HepG2 (cell line): ENCODE data around the gene SLC38A3. TPM values are rescaled to one million over a fixed set of nuclear protein-coding genes. Genes with fewer than 3 reads are reported as not detected.

Experiments
- ATAC-seq: fragments of 200-7000 bp; cut with Tn5 transposase; 3 replicates; pipeline ENCODE4 v1.9.1; 2020; ENCODE audit warnings: mild to moderate bottlenecking, moderate library complexity
- BruUV-seq: library from RNA; stranded (reverse); fragments of 400-500 nt; replicated peaks from 2 replicates; lab custom pipeline; 2021; lab: Mats Ljungman, UMichigan
- CTCF ChIA-PET: fragments of 300-600 bp; formaldehyde crosslinking; extraction: SDS; loops from one replicate; lab custom pipeline; 2021; ENCODE audit warnings: low total read pairs, inconsistent platforms, low intra/inter-chr PET ratio; lab: Yijun Ruan, JAX
- POLR2A ChIA-PET: fragments of 350-600 bp; sonication (Branson Sonifier 250); formaldehyde crosslinking; loops from one replicate; lab custom pipeline; 2020; ENCODE audit warnings: antibody characterized with exemption, inconsistent platforms; lab: Yijun Ruan, JAX
- DNase-seq: peaks from one replicate; pipeline ENCODE4 v3.0.0-alpha.2; 2015; ENCODE audit warnings: low spot score
- FAIRE-seq: peaks from 3 replicates; lab custom pipeline; 2011; peaks lifted over from hg19 to GRCh38; lab: Jason Lieb, UNC
- H2AFZ ChIP-seq: one replicate; pipeline ENCODE4 v1.6.1; 2011; ENCODE audit warnings: low read length, inconsistent platforms
- H3K27ac ChIP-seq: fragments of 300-600 bp; 3 replicates; pipeline ENCODE4 v1.8.0; 2011; ENCODE audit warnings: mixed run types, mild to moderate bottlenecking, mixed read lengths, low read length, inconsistent platforms; ENCODE audit not compliant: insufficient read depth; ENCODE audit errors: extremely low read length
- H3K27me3 ChIP-seq, 2 experiments: fragments of 200-600 bp in 1 of 2; 2 replicates in 1 of 2; 3 replicates in 1 of 2; pipeline versions ENCODE4 v1.6.0 to v1.8.0; 2011; ENCODE audit warnings: low read length in 2 of 2, mild to moderate bottlenecking in 2 of 2, moderate library complexity in 2 of 2, inconsistent platforms in 1 of 2; ENCODE audit not compliant: insufficient read depth in 2 of 2, control insufficient read depth in 1 of 2
- H3K36me3 ChIP-seq, 2 experiments: fragments of 200-600 bp in 1 of 2; replicated peaks in 1 of 2; 2 replicates in 1 of 2; 3 replicates in 1 of 2; pipeline versions ENCODE4 v1.5.1 to v1.8.0; 2011; ENCODE audit warnings: low read length in 2 of 2, inconsistent platforms in 1 of 2; ENCODE audit not compliant: insufficient read depth in 2 of 2, control insufficient read depth in 1 of 2
- H3K4me1 ChIP-seq: 2 replicates; pipeline ENCODE4 v1.5.1; 2012; ENCODE audit warnings: low read length, inconsistent platforms; ENCODE audit not compliant: insufficient read depth
- H3K4me2 ChIP-seq: 2 replicates; pipeline ENCODE4 v1.6.0; 2011; ENCODE audit warnings: low read depth, low read length, inconsistent platforms
- H3K4me3 ChIP-seq, 3 experiments: fragments of 200-600 bp in 1 of 3; sonication (generic), shearing (Covaris generic) in 1 of 3; replicated peaks in 1 of 3; 2 replicates each; pipeline ENCODE4 v1.5.1; 2011 to 2016; ENCODE audit warnings: low read length in 3 of 3, inconsistent platforms in 2 of 3, low read depth in 2 of 3, mild to moderate bottlenecking in 2 of 3, control low read depth in 1 of 3, mixed read lengths in 1 of 3; ENCODE audit not compliant: insufficient read depth in 1 of 3
- H3K79me2 ChIP-seq: one replicate; pipeline ENCODE4 v1.6.1; 2011; ENCODE audit warnings: low read length, inconsistent platforms; ENCODE audit not compliant: insufficient read depth
- H3K9ac ChIP-seq: 2 replicates; pipeline ENCODE4 v1.6.0; 2011; ENCODE audit warnings: mild to moderate bottlenecking, low read depth, low read length, inconsistent platforms; ENCODE audit not compliant: insufficient read depth
- H3K9me3 ChIP-seq: 2 replicates; pipeline ENCODE4 v1.5.1; 2012; ENCODE audit warnings: mild to moderate bottlenecking, low read length
- H4K20me1 ChIP-seq: 2 replicates; pipeline ENCODE4 v1.6.0; 2011; ENCODE audit warnings: inconsistent platforms, mild to moderate bottlenecking, low read length, moderate library complexity; ENCODE audit not compliant: insufficient read depth
- ATF7 ChIP-seq, 2 experiments: fragments of 450-650 bp in 1 of 2; sonication (generic) in 1 of 2; formaldehyde crosslinking in 1 of 2; IDR thresholded peaks; 2 replicates each; pipeline versions ENCODE4 v1.4.0 to v1.6.1; 2016 to 2020; ENCODE audit warnings: antibody characterized with exemption in 1 of 2, mild to moderate bottlenecking in 1 of 2, missing genetic modification reagents in 1 of 2
- FOXP1 ChIP-seq, 2 experiments: fragments of 450-650 bp in 1 of 2; IDR thresholded peaks; 2 replicates each; pipeline ENCODE4 v1.6.1; 2017 to 2018; ENCODE audit warnings: antibody characterized with exemption in 1 of 2
- HDAC1 ChIP-seq: sonication (generic); formaldehyde crosslinking; IDR thresholded peaks from 2 replicates; pipeline ENCODE4 v1.5.1; 2020; ENCODE audit warnings: mild to moderate bottlenecking, missing genetic modification reagents
- HNRNPUL1 ChIP-seq: fragments of 200-400 bp; formaldehyde crosslinking; IDR thresholded peaks from 2 replicates; pipeline ENCODE4 v1.6.1; 2017; ENCODE audit warnings: low read depth, mild to moderate bottlenecking, low read length, moderate library complexity
- IRF2 ChIP-seq: IDR thresholded peaks from 2 replicates; pipeline ENCODE4 v1.6.1; 2018; ENCODE audit warnings: missing genetic modification reagents, missing compliant biosample characterization
- MAFG ChIP-seq: sonication (generic); formaldehyde crosslinking; IDR thresholded peaks from 2 replicates; pipeline ENCODE4 v1.5.1; 2020; ENCODE audit warnings: mild to moderate bottlenecking, missing genetic modification reagents
- MXD4 ChIP-seq: IDR thresholded peaks from 2 replicates; pipeline ENCODE4 v1.6.1; 2016; ENCODE audit warnings: mild to moderate bottlenecking, missing biosample characterization, missing genetic modification reagents
- PTBP1 ChIP-seq: fragments of 200-400 bp; formaldehyde crosslinking; IDR thresholded peaks from 2 replicates; pipeline ENCODE4 v1.6.1; 2018; ENCODE audit warnings: low read length, low read depth; ENCODE audit not compliant: poor library complexity, severe bottlenecking
- SMARCC2 ChIP-seq: fragments of 450-650 bp; IDR thresholded peaks from 2 replicates; pipeline ENCODE4 v1.6.1; 2017; ENCODE audit warnings: antibody characterized with exemption, mild to moderate bottlenecking
- TCF12 ChIP-seq, 2 experiments: fragments of 450-650 bp in 1 of 2; sonication (generic) in 1 of 2; formaldehyde crosslinking in 1 of 2; IDR thresholded peaks; 2 replicates each; pipeline versions ENCODE4 v1.6.1 to v1.8.0; 2017 to 2022; ENCODE audit warnings: antibody characterized with exemption in 1 of 2, mild to moderate bottlenecking in 1 of 2, missing genetic modification reagents in 1 of 2, moderate library complexity in 1 of 2
- TEAD2 ChIP-seq: sonication (generic); formaldehyde crosslinking; IDR thresholded peaks from 2 replicates; pipeline ENCODE4 v1.9.0; 2021; ENCODE audit warnings: missing genetic modification reagents
- XRCC5 ChIP-seq: fragments of 200-400 bp; formaldehyde crosslinking; optimal IDR thresholded peaks from 2 replicates; pipeline ENCODE3; 2017; ENCODE audit warnings: mild to moderate bottlenecking, low read length
- ZMYM2 ChIP-seq: sonication (generic); formaldehyde crosslinking; IDR thresholded peaks from 2 replicates; pipeline ENCODE4 v1.8.0; 2022; ENCODE audit warnings: mild to moderate bottlenecking, missing genetic modification reagents
- ZNF354B ChIP-seq: sonication (generic); formaldehyde crosslinking; IDR thresholded peaks from 2 replicates; pipeline ENCODE4 v1.8.0; 2022; ENCODE audit warnings: mild to moderate bottlenecking, missing genetic modification reagents
- ZNF543 ChIP-seq: sonication (generic); formaldehyde crosslinking; IDR thresholded peaks from 2 replicates; pipeline ENCODE4 v1.4.0; 2020; ENCODE audit warnings: mild to moderate bottlenecking, missing genetic modification reagents
- ZSCAN12 ChIP-seq: sonication (generic); formaldehyde crosslinking; IDR thresholded peaks from 2 replicates; pipeline ENCODE4 v1.9.0; 2021; ENCODE audit warnings: mild to moderate bottlenecking, missing genetic modification reagents
- WGBS: methylation state at CpG from one replicate; pipeline ENCODE4 v1.1.6; 2017; ENCODE audit warnings: low lambda C conversion rate; 5-methylcytosine and 5-hydroxymethylcytosine counted together
- in situ Hi-C: cut with HindIII; loops from 2 replicates; pipeline ENCODE4 v1.10.0; 2017; ENCODE audit warnings: low pct_unique_long_range_greater_than_20kb; ENCODE audit not compliant: extremely low pct_ligation_motif_present
- intact Hi-C: fragments of 100-400 bp; cut with micrococcal nuclease; formaldehyde crosslinking; loops from one replicate; pipeline ENCODE4 v1.10.0; 2022; ENCODE audit not compliant: unreplicated experiment
- polyA plus RNA-seq, 8 experiments: library from polyadenylated mRNA; depleted of rRNA in 3 of 8; stranded (reverse) in 7 of 8; unstranded in 1 of 8; fragments of >200 nt; fragmentation: Illumina TruSeq in 4 of 8; extraction: Trizol in 4 of 8; gene quantifications; 2 replicates each; pipeline versions ENCODE4 v1.2.1 to v1.2.3, GENCODE V29; 2011 to 2016; ENCODE audit warnings: low read depth in 4 of 8, missing spikeins in 1 of 8, mixed read lengths in 1 of 8; ENCODE audit not compliant: insufficient read depth in 1 of 8
- total RNA-seq, 5 experiments: library from RNA; depleted of rRNA; stranded (reverse); fragments of >200 nt; fragmentation: Illumina TruSeq; extraction: Trizol; gene quantifications; 2 replicates each; pipeline ENCODE4 v1.2.3, GENCODE V29; 2016; ENCODE audit warnings: low read depth in 1 of 5
- TF ChIP-seq, protein P1 (sequence below): IDR thresholded peaks from 2 replicates; pipeline ENCODE4 v1.6.1; 2018; ENCODE audit warnings: missing genetic modification reagents
- TF ChIP-seq, protein P2 (sequence below): sonication (generic); formaldehyde crosslinking; IDR thresholded peaks from 2 replicates; pipeline ENCODE4 v1.9.0; 2021; ENCODE audit warnings: missing genetic modification reagents, borderline replicate concordance
- TF ChIP-seq, protein P3 (sequence below): sonication (generic); formaldehyde crosslinking; IDR thresholded peaks from 2 replicates; pipeline ENCODE4 v1.5.0; 2020; ENCODE audit warnings: mild to moderate bottlenecking, missing genetic modification reagents

Gene SLC38A3
- total and polyA plus RNA-seq, 2 of the 13 experiments (the other 11 are each of a cell fraction or from before 2014, with no cell fraction given): 29.8 to 164 TPM

DNA sequence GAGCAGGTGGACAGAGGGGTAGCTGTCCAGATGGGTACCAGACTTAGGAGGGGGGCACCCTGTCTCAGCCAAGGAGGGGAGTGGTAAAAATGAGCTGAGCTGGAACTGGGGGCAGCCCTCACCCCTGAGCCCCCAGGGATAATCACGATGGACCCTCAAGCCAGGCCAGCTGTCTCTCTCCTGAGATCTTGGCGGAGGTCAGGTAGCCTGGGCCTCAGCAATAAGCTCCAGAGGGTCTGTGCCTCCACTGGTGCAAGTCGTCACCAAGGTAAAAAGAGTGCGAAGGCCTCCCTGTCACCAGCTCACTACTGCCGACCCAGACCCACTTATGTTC is 5.1 kb downstream of the SLC38A3 start:
- intact Hi-C loops: loop anchor here (1.0 kb wide), 1 partner anchor 15 kb away; no protein-coding TSS in a partner anchor
- peaks cover 83% of the 10 kb centered on the region for H3K4me1 ChIP-seq
- no peak for ATAC-seq
- H3K4me3 ChIP-seq: peak overlapping the region in 1 of 3 experiments; percentile 61; a peak in 2 of 6 replicates
- no peak for FAIRE-seq
- H3K36me3 ChIP-seq: peaks cover under 1 to 18% of the 10 kb centered on the region in 2 experiments; a peak in 4 of 5 replicates
- in situ Hi-C loops: no loop called here
- H3K27ac ChIP-seq: peak overlapping the region; percentile 99
- H4K20me1 ChIP-seq: peaks cover 4% of the 10 kb centered on the region; the same call in 1 of the 2 replicates
- POLR2A ChIA-PET: interaction anchor here (0.6 to 16.5 kb wide), 15 partner anchors 5 to 127 kb away, joined by 3 to 844 read pairs (median 16); partner anchors contain the start of genes GNAI2, HYAL1, HYAL3 and NAA80
- peaks cover 51% of the 10 kb centered on the region for H3K79me2 ChIP-seq
- no peaks in the 10 kb centered on the region for H3K27me3 ChIP-seq
- H3K4me2 ChIP-seq: peak overlapping the region; percentile 79
- WGBS: 36% methylated on average over 4 of the region's 5 CpGs
- no peaks in the 10 kb centered on the region for H3K9me3 ChIP-seq
- DNase-seq: no peak
- no peak overlapping the region for H2AFZ ChIP-seq
- CTCF ChIA-PET: interaction anchor here (2.7 kb wide), 1 partner anchor 15 kb away, joined by 15 read pairs; no protein-coding TSS in a partner anchor
- BruUV-seq: TSS peak; percentile 76
- H3K9ac ChIP-seq: peak overlapping the region; percentile 74
- no peak for TF ChIP-seq ZSCAN12 (CRISPR knock-in tag)
- no peak; the same call in 1 of the 2 replicates for TF ChIP-seq ZMYM2
- TF ChIP-seq, protein P1, sequence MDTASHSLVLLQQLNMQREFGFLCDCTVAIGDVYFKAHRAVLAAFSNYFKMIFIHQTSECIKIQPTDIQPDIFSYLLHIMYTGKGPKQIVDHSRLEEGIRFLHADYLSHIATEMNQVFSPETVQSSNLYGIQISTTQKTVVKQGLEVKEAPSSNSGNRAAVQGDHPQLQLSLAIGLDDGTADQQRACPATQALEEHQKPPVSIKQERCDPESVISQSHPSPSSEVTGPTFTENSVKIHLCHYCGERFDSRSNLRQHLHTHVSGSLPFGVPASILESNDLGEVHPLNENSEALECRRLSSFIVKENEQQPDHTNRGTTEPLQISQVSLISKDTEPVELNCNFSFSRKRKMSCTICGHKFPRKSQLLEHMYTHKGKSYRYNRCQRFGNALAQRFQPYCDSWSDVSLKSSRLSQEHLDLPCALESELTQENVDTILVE (CRISPR knock-in tag): no peak
- no peak for TF ChIP-seq SMARCC2
- no peak for TF ChIP-seq XRCC5
- TF ChIP-seq HNRNPUL1: no peak
- no peak for TF ChIP-seq TEAD2 (CRISPR knock-in tag)
- no peak for TF ChIP-seq ATF7 (IDR thresholded peaks at IDR 0.05)
- no peak for TF ChIP-seq ATF7 (CRISPR knock-in tag; IDR thresholded peaks at IDR 0.05)
- TF ChIP-seq, protein P2, sequence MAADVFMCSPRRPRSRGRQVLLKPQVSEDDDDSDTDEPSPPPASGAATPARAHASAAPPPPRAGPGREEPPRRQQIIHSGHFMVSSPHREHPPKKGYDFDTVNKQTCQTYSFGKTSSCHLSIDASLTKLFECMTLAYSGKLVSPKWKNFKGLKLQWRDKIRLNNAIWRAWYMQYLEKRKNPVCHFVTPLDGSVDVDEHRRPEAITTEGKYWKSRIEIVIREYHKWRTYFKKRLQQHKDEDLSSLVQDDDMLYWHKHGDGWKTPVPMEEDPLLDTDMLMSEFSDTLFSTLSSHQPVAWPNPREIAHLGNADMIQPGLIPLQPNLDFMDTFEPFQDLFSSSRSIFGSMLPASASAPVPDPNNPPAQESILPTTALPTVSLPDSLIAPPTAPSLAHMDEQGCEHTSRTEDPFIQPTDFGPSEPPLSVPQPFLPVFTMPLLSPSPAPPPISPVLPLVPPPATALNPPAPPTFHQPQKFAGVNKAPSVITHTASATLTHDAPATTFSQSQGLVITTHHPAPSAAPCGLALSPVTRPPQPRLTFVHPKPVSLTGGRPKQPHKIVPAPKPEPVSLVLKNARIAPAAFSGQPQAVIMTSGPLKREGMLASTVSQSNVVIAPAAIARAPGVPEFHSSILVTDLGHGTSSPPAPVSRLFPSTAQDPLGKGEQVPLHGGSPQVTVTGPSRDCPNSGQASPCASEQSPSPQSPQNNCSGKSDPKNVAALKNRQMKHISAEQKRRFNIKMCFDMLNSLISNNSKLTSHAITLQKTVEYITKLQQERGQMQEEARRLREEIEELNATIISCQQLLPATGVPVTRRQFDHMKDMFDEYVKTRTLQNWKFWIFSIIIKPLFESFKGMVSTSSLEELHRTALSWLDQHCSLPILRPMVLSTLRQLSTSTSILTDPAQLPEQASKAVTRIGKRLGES: no peak
- no peak for TF ChIP-seq TCF12 (IDR thresholded peaks at IDR 0.05)
- TF ChIP-seq TCF12 (CRISPR knock-in tag; IDR thresholded peaks at IDR 0.05): 0 out of 2 replicates have a peak, but pooled peaks have one; percentile 15
- TF ChIP-seq IRF2 (CRISPR knock-in tag): peak; percentile 5; the same call in 1 of the 2 replicates
- TF ChIP-seq MXD4 (CRISPR knock-in tag): no peak
- no peak for TF ChIP-seq HDAC1 (CRISPR knock-in tag)
- no peak; the same call in 1 of the 2 replicates for TF ChIP-seq ZNF543 (CRISPR knock-in tag)
- TF ChIP-seq, protein P3, sequence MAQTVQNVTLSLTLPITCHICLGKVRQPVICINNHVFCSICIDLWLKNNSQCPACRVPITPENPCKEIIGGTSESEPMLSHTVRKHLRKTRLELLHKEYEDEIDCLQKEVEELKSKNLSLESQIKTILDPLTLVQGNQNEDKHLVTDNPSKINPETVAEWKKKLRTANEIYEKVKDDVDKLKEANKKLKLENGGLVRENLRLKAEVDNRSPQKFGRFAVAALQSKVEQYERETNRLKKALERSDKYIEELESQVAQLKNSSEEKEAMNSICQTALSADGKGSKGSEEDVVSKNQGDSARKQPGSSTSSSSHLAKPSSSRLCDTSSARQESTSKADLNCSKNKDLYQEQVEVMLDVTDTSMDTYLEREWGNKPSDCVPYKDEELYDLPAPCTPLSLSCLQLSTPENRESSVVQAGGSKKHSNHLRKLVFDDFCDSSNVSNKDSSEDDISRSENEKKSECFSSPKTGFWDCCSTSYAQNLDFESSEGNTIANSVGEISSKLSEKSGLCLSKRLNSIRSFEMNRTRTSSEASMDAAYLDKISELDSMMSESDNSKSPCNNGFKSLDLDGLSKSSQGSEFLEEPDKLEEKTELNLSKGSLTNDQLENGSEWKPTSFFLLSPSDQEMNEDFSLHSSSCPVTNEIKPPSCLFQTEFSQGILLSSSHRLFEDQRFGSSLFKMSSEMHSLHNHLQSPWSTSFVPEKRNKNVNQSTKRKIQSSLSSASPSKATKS (CRISPR knock-in tag): no peak
- TF ChIP-seq MAFG (CRISPR knock-in tag): no peak
- TF ChIP-seq FOXP1 (IDR thresholded peaks at IDR 0.05): no peak
- TF ChIP-seq FOXP1 (CRISPR knock-in tag; IDR thresholded peaks at IDR 0.05): no peak
- TF ChIP-seq PTBP1: no peak
- TF ChIP-seq ZNF354B (CRISPR knock-in tag): no peak
